ENCODE data around the gene ABCC5. TPM values are rescaled to one million over a fixed set of nuclear protein-coding genes. Genes with fewer than 3 reads are reported as not detected.

ABCC5 gene
- total and polyA plus RNA-seq, 3 experiments from 2014 or later: 9.5 to 19.0 (median 18.1) TPM

DNA sequence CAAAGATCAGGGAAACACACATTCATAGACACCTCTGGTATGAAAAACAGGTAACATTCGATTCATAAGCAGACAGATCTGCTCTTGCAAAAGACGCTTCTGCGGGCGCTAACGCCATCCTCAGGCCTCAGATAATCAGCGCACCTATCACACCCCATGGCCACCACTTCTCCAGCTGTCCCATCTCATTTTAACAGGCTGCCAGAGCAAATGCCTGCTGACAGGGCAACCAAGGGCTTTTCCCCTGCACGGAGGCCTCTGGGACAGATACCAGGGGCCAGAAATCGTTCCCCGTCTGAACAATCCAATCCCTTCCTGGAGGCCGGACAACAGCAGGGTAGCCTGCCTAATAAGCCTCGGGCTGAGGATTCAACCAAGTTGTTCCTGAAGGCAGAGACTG, 15.2 kb downstream of the ABCC5 start:
- Histone ChIP-seq H3K36me3 (ENCODE audit: insufficient read depth, low read length) (no peaks in the 10 kb centered on the region), H3K4me1 (ENCODE audit: insufficient read depth, low read length) (no peaks in the 10 kb centered on the region), H3K9me3 (ENCODE audit: low read length) (no peaks in the 10 kb centered on the region), H3K4me3 (ENCODE audit: low read length) (no peak overlapping the region), H3K27me3 (ENCODE audit: insufficient read depth, low read length, poor library complexity, severe bottlenecking) (no peaks in the 10 kb centered on the region), H3K27ac (ENCODE audit: low read depth, low read length) (no peak overlapping the region)
- Mint-ChIP-seq H3K27ac (no peak overlapping the region), H3K4me3 (no peak overlapping the region), H3K36me3 (peaks cover 1 to 35% (median 13%) of the 10 kb centered on the region in 3 donors), H3K9me3 (no peaks in the 10 kb centered on the region), H3K4me1 (peaks cover 6 to 10% (median 6%) of the 10 kb centered on the region in 3 donors), H3K27me3 (no peaks in the 10 kb centered on the region)
- ChIA-PET POLR2A (no interaction called here), CTCF (interaction anchor here (1.5 kb wide), 1 partner anchor 11 kb away, joined by 3 read pairs; no protein-coding TSS in a partner anchor)
- DNase-seq: no peak

DNA sequence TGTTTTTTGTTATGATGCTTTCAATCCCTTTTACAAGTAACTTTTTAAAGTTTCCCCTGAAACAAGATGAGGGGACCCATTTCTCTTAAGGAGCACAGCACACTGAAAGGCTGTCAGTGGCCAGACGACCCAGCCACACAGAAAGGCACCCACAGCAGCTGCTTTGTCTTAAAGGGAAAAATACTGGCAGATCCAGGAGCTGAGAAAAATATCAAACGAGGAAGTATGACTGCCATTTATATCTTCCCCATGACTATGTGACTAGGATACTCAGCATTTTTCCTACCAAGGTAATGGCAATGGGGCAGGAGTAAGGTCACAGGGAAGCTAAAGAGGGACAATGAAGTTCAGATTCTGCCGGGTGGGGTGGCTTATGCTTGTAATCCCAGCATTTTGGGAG, 15.9 kb downstream of the ABCC5 start:
- Histone ChIP-seq H3K4me1 (ENCODE audit: insufficient read depth, low read length) (no peaks in the 10 kb centered on the region), H3K27ac (ENCODE audit: low read depth, low read length) (no peak overlapping the region), H3K36me3 (ENCODE audit: insufficient read depth, low read length) (no peaks in the 10 kb centered on the region), H3K27me3 (ENCODE audit: insufficient read depth, low read length, poor library complexity, severe bottlenecking) (no peaks in the 10 kb centered on the region), H3K9me3 (ENCODE audit: low read length) (no peaks in the 10 kb centered on the region), H3K4me3 (ENCODE audit: low read length) (no peak overlapping the region)
- CTCF ChIA-PET: interaction anchor here (1.5 kb wide), 1 partner anchor 10 kb away, joined by 3 read pairs; no protein-coding TSS in a partner anchor
- H3K27ac Mint-ChIP-seq: no peak overlapping the region
- peaks cover 3 to 35% (median 13%) of the 10 kb centered on the region in 3 donors for H3K36me3 Mint-ChIP-seq
- H3K4me3 Mint-ChIP-seq: no peak overlapping the region
- POLR2A ChIA-PET: no interaction called here
- no peaks in the 10 kb centered on the region for H3K9me3 Mint-ChIP-seq
- DNase-seq: no peak
- H3K4me1 Mint-ChIP-seq: peaks cover 5 to 10% (median 6%) of the 10 kb centered on the region in 3 donors
- H3K27me3 Mint-ChIP-seq: no peaks in the 10 kb centered on the region

DNA sequence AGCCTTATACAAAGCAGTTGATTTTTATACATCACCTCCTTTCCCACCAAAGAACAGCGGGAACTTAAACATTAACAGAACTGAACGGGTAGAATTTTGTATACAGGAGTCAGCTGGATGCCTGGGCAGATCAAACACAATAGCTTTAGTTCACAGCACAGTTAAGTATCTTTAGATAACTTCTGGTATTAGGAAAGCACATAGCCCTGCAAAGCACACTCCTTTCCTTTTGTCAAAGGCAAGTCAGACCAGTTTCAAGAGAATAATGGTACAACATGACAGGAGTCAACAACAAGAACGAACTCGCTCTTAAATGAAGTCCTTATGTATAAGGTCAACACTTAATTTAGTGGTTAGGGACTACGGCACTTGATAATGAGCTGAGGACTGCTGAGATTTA, 26.3 kb downstream of the ABCC5 start:
- H3K27me3 Mint-ChIP-seq: no peaks in the 10 kb centered on the region

DNA sequence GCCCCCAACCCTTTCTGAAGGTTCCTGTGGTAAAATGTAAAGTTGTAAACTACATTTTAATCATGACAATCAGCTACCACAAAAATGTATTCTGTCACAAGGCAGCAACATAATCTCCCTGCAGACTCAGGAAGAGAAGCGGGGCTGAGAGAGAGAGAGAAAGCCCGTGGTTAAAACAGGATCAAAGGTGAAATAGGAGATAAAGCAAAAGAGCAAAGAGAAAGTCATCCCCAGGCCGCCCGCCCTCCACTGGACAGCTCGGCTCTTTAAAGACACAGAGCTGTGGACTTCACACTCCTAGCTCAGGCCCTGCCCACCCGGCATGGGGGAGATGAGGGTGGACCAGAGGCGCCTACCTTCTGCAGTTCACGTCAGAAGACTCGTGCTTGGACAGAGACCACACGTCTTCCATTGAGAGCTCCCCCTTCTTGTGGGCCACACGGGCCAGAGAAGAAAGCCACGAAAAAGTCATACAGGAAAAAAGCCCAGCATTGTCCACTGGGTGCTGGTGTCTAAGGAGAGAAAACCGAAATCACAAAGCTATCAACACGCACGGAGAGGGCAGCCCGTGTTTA, 29.4 kb downstream of the ABCC5 start:
- peaks cover 8% of the 10 kb centered on the region for H3K36me3 ChIP-seq (ENCODE audit: insufficient read depth, low read length)
- H3K4me3 ChIP-seq (ENCODE audit: low read length): no peak overlapping the region
- ChIA-PET CTCF (interaction anchor here (1.3 kb wide), 1 partner anchor 28 kb away, joined by 4 read pairs; no protein-coding TSS in a partner anchor), POLR2A (no interaction called here)
- Mint-ChIP-seq H3K27me3 (no peaks in the 10 kb centered on the region), H3K36me3 (peaks cover 11 to 57% (median 15%) of the 10 kb centered on the region in 3 donors), H3K9me3 (no peaks in the 10 kb centered on the region), H3K27ac (peak overlapping the region in 1 of 8 donors; percentile 48), H3K4me1 (peaks cover 0 to 1% (median 0%) of the 10 kb centered on the region in 3 donors), H3K4me3 (no peak overlapping the region)
- no peak for DNase-seq
- H3K27ac ChIP-seq (ENCODE audit: low read depth, low read length): peak overlapping the region; percentile 27
- H3K9me3 ChIP-seq (ENCODE audit: low read length): no peaks in the 10 kb centered on the region
- no peaks in the 10 kb centered on the region for H3K27me3 ChIP-seq (ENCODE audit: insufficient read depth, low read length, poor library complexity, severe bottlenecking)
- no peaks in the 10 kb centered on the region for H3K4me1 ChIP-seq (ENCODE audit: insufficient read depth, low read length)

More for the DNA sequence above, 26.3 kb downstream of the ABCC5 start:
- H3K9me3 ChIP-seq (ENCODE audit: low read length): no peaks in the 10 kb centered on the region
- Mint-ChIP-seq H3K36me3 (peaks cover 8 to 33% (median 11%) of the 10 kb centered on the region in 3 donors), H3K4me3 (no peak overlapping the region), H3K9me3 (no peaks in the 10 kb centered on the region), H3K27ac (peak overlapping the region in 1 of 8 donors; percentile 17), H3K4me1 (no peaks in the 10 kb centered on the region)
- ChIA-PET CTCF (interaction anchor here (0.9 to 2.0 kb wide), 3 partner anchors 10 to 27 kb away, joined by 3 to 7 read pairs (median 3); partner anchors contain the start of gene ABCC5), POLR2A (no interaction called here)
- no peaks in the 10 kb centered on the region for H3K4me1 ChIP-seq (ENCODE audit: insufficient read depth, low read length)
- H3K36me3 ChIP-seq (ENCODE audit: insufficient read depth, low read length): peaks cover 8% of the 10 kb centered on the region
- no peak overlapping the region for H3K27ac ChIP-seq (ENCODE audit: low read depth, low read length)
- no peak overlapping the region for H3K4me3 ChIP-seq (ENCODE audit: low read length)
- no peak for DNase-seq
- H3K27me3 ChIP-seq (ENCODE audit: insufficient read depth, low read length, poor library complexity, severe bottlenecking): no peaks in the 10 kb centered on the region

DNA sequence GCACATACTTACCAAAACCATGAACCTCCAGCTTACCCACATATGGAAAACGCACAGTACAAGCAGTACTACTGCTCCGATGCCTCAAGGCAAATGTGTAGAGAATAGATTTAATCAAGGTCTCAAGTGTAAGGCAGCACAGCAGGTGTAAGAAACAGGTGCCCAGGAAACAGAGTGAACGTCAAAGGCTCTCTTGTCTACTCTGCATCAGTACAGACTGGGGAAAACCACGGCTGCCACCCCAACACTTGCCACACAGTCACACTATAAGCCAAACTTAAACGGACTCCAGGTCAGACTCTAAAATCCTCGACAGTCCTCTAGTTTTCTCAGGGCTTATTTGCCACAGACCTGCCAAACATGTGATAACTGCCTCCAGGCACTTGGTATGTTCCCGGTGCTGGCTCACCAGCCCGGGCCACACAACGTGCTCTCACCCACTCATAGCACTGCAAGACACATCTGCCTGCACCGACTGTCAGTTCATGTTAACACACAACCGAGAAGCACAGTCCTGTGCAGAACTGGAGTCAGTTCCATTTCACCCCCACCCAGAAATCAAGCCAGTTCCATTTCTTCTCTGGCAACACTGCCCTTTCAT, 30.6 kb downstream of the ABCC5 start:
- Histone ChIP-seq H3K27ac (ENCODE audit: low read depth, low read length) (no peak overlapping the region), H3K4me3 (ENCODE audit: low read length) (no peak overlapping the region), H3K9me3 (ENCODE audit: low read length) (no peaks in the 10 kb centered on the region), H3K36me3 (ENCODE audit: insufficient read depth, low read length) (peaks cover 8% of the 10 kb centered on the region), H3K4me1 (ENCODE audit: insufficient read depth, low read length) (no peaks in the 10 kb centered on the region), H3K27me3 (ENCODE audit: insufficient read depth, low read length, poor library complexity, severe bottlenecking) (no peaks in the 10 kb centered on the region)
- peaks cover 0 to 1% (median 0%) of the 10 kb centered on the region in 3 donors for H3K4me1 Mint-ChIP-seq
- H3K27ac Mint-ChIP-seq: peak overlapping the region in 1 of 8 donors; percentile 56
- POLR2A ChIA-PET: no interaction called here
- H3K4me3 Mint-ChIP-seq: no peak overlapping the region
- CTCF ChIA-PET: interaction anchor here (1.3 kb wide), 1 partner anchor 29 kb away, joined by 4 read pairs; no protein-coding TSS in a partner anchor
- no peak for DNase-seq
- no peaks in the 10 kb centered on the region for H3K9me3 Mint-ChIP-seq
- H3K27me3 Mint-ChIP-seq: no peaks in the 10 kb centered on the region
- H3K36me3 Mint-ChIP-seq: peaks cover 11 to 68% (median 19%) of the 10 kb centered on the region in 3 donors

DNA sequence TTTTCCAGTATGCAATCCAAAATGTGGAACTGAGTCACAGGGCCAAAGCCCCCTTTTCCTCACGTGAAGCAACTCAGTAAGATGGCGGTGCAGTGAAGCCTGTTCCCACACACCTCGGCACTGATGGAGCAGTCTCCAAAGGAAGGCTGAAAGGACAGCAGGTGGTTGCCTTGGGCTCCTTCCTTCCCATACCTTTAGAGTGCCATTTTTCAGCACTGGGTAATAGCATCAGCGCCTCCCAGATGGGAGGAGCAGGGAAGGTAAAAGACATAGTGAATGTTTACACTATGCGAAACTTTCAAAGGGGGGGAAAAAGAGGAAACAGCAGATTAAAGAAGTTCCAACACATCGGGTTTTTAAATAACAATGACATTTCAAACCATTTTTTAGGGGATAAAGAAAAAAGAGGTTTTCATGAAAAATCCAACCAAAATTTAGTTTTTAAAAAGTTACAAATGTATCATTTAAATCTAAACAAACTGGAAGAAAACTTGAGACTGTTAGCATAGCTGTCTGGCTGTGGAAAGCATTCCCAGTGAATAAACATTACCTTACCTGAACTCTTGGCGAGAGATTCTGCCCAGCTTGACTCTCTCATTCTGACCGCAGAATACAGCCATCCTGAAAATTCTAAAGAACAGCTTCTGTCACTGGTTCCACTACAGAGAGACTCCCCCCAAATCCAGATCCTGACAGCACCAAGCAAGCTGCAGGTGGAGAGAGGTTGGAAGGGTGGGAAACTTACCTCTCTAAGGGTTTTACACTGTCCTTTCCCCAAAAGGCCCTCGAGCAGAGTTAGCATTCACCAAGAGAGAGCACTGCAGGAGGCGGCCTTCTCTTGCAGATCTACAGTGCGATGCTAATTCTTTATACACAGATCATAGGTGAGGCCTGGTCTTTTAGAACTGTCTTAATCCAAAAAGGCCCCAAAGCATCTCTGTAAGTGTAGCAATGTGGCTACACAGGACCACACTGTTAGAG, 32.6 kb downstream of the ABCC5 start:
- Mint-ChIP-seq H3K27ac (peak overlapping the region in 1 of 8 donors; percentile 50), H3K9me3 (no peaks in the 10 kb centered on the region), H3K36me3 (peaks cover 11 to 77% (median 16%) of the 10 kb centered on the region in 3 donors), H3K27me3 (no peaks in the 10 kb centered on the region), H3K4me3 (no peak overlapping the region), H3K4me1 (peaks cover 0 to 1% (median 0%) of the 10 kb centered on the region in 3 donors)
- ChIA-PET POLR2A (no interaction called here), CTCF (interaction anchor here (1.3 kb wide), 1 partner anchor 33 kb away, joined by 3 read pairs; the partner anchor contains the start of gene ABCC5)
- Histone ChIP-seq H3K27ac (ENCODE audit: low read depth, low read length) (no peak overlapping the region), H3K27me3 (ENCODE audit: insufficient read depth, low read length, poor library complexity, severe bottlenecking) (no peaks in the 10 kb centered on the region), H3K36me3 (ENCODE audit: insufficient read depth, low read length) (peaks cover 8% of the 10 kb centered on the region), H3K9me3 (ENCODE audit: low read length) (no peaks in the 10 kb centered on the region), H3K4me1 (ENCODE audit: insufficient read depth, low read length) (no peaks in the 10 kb centered on the region), H3K4me3 (ENCODE audit: low read length) (no peak overlapping the region)
- no peak for DNase-seq

DNA sequence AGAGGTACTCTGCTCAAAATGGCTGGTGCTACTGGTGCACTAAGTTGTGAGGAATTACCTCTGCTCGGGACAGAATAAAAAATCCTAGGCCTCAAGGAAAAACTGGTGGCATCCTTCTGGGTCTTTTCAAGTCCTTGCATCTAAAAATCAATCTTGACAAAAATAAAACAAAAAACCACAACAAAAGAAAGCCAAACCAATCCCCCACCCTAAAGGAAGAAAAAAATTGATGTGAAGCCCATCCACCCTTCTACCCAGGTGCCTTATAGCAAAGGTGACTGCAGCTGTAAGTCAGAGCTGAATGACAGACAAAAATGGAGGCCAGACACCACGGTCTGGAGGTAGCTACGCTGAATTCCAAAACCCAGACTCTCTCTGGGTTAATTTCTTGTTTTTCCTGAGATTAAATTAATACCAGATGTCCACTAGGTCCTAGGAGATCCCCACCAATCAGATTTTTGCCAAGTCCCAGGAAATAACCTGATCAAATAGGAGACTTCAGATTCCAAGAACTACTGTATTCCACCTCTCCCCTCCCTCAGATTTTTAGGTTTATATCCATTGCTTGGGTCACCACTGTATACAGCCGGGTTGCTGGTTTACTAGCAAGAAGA, 33.5 kb downstream of the ABCC5 start:
- H3K9me3 ChIP-seq (ENCODE audit: low read length): no peaks in the 10 kb centered on the region
- Mint-ChIP-seq H3K9me3 (no peaks in the 10 kb centered on the region), H3K36me3 (peaks cover 11 to 75% (median 15%) of the 10 kb centered on the region in 3 donors), H3K27ac (no peak overlapping the region), H3K4me3 (no peak overlapping the region), H3K4me1 (peaks cover 0 to 1% (median 0%) of the 10 kb centered on the region in 3 donors), H3K27me3 (no peaks in the 10 kb centered on the region)
- H3K4me1 ChIP-seq (ENCODE audit: insufficient read depth, low read length): no peaks in the 10 kb centered on the region
- H3K27me3 ChIP-seq (ENCODE audit: insufficient read depth, low read length, poor library complexity, severe bottlenecking): no peaks in the 10 kb centered on the region
- H3K4me3 ChIP-seq (ENCODE audit: low read length): no peak overlapping the region
- peaks cover 8% of the 10 kb centered on the region for H3K36me3 ChIP-seq (ENCODE audit: insufficient read depth, low read length)
- no peak overlapping the region for H3K27ac ChIP-seq (ENCODE audit: low read depth, low read length)
- CTCF ChIA-PET: interaction anchor here (1.3 kb wide), 1 partner anchor 34 kb away, joined by 3 read pairs; the partner anchor contains the start of gene ABCC5
- POLR2A ChIA-PET: no interaction called here
- DNase-seq: no peak

All from CD8-positive, alpha-beta memory T cell (primary cell).